GM19468 (cell line): ENCODE data around the gene RBM3.

Experiments
- ATAC-seq: cut with Tn5 transposase; IDR thresholded peaks from one replicate; pipeline ENCODE4 v1.9.1; 2021; ENCODE audit warnings: mild to moderate bottlenecking, moderate library complexity, moderate number of reproducible peaks; ENCODE audit not compliant: unreplicated experiment; ENCODE audit errors: extremely low read depth

The RBM3 gene

GRCh38 chrX:48575642-48576041, 1.4 kb downstream of the RBM3 start:
- no peak for ATAC-seq

GRCh38 chrX:48576108-48576507, 1.8 kb downstream of the RBM3 start:
- no peak for ATAC-seq

GRCh38 chrX:48578661-48579128, 4.4 kb downstream of the RBM3 start:
- no peak for ATAC-seq

GRCh38 chrX:48579259-48579658, 5.0 kb downstream of the RBM3 start:
- no peak for ATAC-seq

GRCh38 chrX:48580662-48581061, 6.4 kb downstream of the RBM3 start:
- ATAC-seq = no peak

GRCh38 chrX:48584698-48585097, 10.4 kb downstream of the RBM3 start:
- ATAC-seq = no peak

- no peak for ATAC-seq
Observed at GRCh38 chrX:48589482-48590162, 15.3 kb downstream of the RBM3 start.

GRCh38 chrX:48590203-48591103, 16.2 kb downstream of the RBM3 start:
- ATAC-seq = no peak

GRCh38 chrX:48591255-48591791, 17.0 kb downstream of the RBM3 start:
- no peak for ATAC-seq

GRCh38 chrX:48592971-48593370, 18.7 kb downstream of the RBM3 start:
- ATAC-seq = no peak

GRCh38 chrX:48595929-48596328, 21.6 kb downstream of the RBM3 start:
- ATAC-seq = no peak

GRCh38 chrX:48597353-48598264, 23.3 kb downstream of the RBM3 start, which contains the start of gene WDR13:
Gene WDR13 (plus strand): TSS chrX:48597492. CDS start chrX:48597997, 505 bp downstream.
- peak; percentile 33 for ATAC-seq

- no peak for ATAC-seq
Observed at GRCh38 chrX:48598614-48599013, 24.3 kb downstream of the RBM3 start.

- ATAC-seq = no peak
Observed at GRCh38 chrX:48599341-48599740, 25.1 kb downstream of the RBM3 start.

GRCh38 chrX:48600226-48600625, 25.9 kb downstream of the RBM3 start:
- no peak for ATAC-seq

- no peak for ATAC-seq
Observed at GRCh38 chrX:48601741-48602394, 27.6 kb downstream of the RBM3 start.

GRCh38 chrX:48604701-48605100, 30.4 kb downstream of the RBM3 start:
- no peak for ATAC-seq

GRCh38 chrX:48606091-48606490, 31.8 kb downstream of the RBM3 start:
- no peak for ATAC-seq

GRCh38 chrX:48611703-48612102, 37.4 kb downstream of the RBM3 start:
- ATAC-seq = no peak
